ENCODE data around the gene HMGN4. TPM values are rescaled to one million over a fixed set of nuclear protein-coding genes. Genes with fewer than 3 reads are reported as not detected.
A peak's percentile ranks its signal among the peaks of the same experiment; 100 is the strongest.

Gene HMGN4
- total and polyA plus RNA-seq, 9 of the 15 experiments (the other 6 are each of a cell fraction or from before 2014, with no cell fraction given): 35.4 to 134 (median 94.1) TPM

GRCh38 chr6:26532699-26533531, 5.3 kb upstream of the HMGN4 start (continued):
- TF ChIP-seq CLOCK (CRISPR knock-in tag; IDR thresholded peaks at IDR 0.05; ENCODE audit: borderline replicate concordance) (0 out of 2 replicates have a peak, but pooled peaks have one; percentile 21), HLTF (IDR thresholded peaks at IDR 0.05) (no peak), SMAD3 (CRISPR knock-in tag; conservative IDR thresholded peaks at IDR 0.05) (peak; percentile 64; the same call in 1 of the 2 replicates), FOXK1 (CRISPR knock-in tag; IDR thresholded peaks at IDR 0.05; ENCODE audit: borderline replicate concordance) (peak; percentile 85; the same call in 1 of the 2 replicates), VEZF1 (CRISPR knock-in tag; IDR thresholded peaks at IDR 0.05) (peak; percentile 59), ATF2 (CRISPR knock-in tag; IDR thresholded peaks at IDR 0.05) (no peak), MCM2 (IDR thresholded peaks at IDR 0.05; ENCODE audit: low read depth) (no peak), NKRF (IDR thresholded peaks at IDR 0.05; ENCODE audit: borderline replicate concordance) (no peak), BCL6 (CRISPR knock-in tag; IDR thresholded peaks at IDR 0.05) (no peak), PHF21A (IDR thresholded peaks at IDR 0.05; ENCODE audit: borderline replicate concordance, low read depth) (peak; percentile 32; the same call in 1 of the 2 replicates), E2F1 (CRISPR knock-in tag; IDR thresholded peaks at IDR 0.05) (no peak), CHD4 (IDR thresholded peaks at IDR 0.05; ENCODE audit: insufficient read depth, insufficient replicate concordance, low read depth, low read length, poor library complexity, severe bottlenecking) (no peak), ESRRB (CRISPR knock-in tag; IDR thresholded peaks at IDR 0.05; ENCODE audit: borderline replicate concordance) (no peak), ZBTB26 (CRISPR knock-in tag; IDR thresholded peaks at IDR 0.05) (no peak), SIX5 (IDR thresholded peaks at IDR 0.05; ENCODE audit: borderline replicate concordance in 1 of 2, insufficient read depth in 1 of 2, low read depth in 1 of 2, low read length in 2 of 2) (no peak), TRIM24 (IDR thresholded peaks at IDR 0.05) (peak in 1 of 2 experiments; percentile 63; a peak in 1 of 4 replicates)

All from K562 (cell line).